ENCODE data around the gene METTL26. TPM values are rescaled to one million over a fixed set of nuclear protein-coding genes. Genes with fewer than 3 reads are reported as not detected.

METTL26 gene
- total and polyA plus RNA-seq, 9 of the 15 experiments (the other 6 are each of a cell fraction or from before 2014, with no cell fraction given): 7.3 to 262 (median 80.9) TPM

GRCh38 chr16:667780-668518 is 31.8 kb upstream of the METTL26 start, which contains the start of gene RHOT2 (continued):
- TF ChIP-seq, protein P1, sequence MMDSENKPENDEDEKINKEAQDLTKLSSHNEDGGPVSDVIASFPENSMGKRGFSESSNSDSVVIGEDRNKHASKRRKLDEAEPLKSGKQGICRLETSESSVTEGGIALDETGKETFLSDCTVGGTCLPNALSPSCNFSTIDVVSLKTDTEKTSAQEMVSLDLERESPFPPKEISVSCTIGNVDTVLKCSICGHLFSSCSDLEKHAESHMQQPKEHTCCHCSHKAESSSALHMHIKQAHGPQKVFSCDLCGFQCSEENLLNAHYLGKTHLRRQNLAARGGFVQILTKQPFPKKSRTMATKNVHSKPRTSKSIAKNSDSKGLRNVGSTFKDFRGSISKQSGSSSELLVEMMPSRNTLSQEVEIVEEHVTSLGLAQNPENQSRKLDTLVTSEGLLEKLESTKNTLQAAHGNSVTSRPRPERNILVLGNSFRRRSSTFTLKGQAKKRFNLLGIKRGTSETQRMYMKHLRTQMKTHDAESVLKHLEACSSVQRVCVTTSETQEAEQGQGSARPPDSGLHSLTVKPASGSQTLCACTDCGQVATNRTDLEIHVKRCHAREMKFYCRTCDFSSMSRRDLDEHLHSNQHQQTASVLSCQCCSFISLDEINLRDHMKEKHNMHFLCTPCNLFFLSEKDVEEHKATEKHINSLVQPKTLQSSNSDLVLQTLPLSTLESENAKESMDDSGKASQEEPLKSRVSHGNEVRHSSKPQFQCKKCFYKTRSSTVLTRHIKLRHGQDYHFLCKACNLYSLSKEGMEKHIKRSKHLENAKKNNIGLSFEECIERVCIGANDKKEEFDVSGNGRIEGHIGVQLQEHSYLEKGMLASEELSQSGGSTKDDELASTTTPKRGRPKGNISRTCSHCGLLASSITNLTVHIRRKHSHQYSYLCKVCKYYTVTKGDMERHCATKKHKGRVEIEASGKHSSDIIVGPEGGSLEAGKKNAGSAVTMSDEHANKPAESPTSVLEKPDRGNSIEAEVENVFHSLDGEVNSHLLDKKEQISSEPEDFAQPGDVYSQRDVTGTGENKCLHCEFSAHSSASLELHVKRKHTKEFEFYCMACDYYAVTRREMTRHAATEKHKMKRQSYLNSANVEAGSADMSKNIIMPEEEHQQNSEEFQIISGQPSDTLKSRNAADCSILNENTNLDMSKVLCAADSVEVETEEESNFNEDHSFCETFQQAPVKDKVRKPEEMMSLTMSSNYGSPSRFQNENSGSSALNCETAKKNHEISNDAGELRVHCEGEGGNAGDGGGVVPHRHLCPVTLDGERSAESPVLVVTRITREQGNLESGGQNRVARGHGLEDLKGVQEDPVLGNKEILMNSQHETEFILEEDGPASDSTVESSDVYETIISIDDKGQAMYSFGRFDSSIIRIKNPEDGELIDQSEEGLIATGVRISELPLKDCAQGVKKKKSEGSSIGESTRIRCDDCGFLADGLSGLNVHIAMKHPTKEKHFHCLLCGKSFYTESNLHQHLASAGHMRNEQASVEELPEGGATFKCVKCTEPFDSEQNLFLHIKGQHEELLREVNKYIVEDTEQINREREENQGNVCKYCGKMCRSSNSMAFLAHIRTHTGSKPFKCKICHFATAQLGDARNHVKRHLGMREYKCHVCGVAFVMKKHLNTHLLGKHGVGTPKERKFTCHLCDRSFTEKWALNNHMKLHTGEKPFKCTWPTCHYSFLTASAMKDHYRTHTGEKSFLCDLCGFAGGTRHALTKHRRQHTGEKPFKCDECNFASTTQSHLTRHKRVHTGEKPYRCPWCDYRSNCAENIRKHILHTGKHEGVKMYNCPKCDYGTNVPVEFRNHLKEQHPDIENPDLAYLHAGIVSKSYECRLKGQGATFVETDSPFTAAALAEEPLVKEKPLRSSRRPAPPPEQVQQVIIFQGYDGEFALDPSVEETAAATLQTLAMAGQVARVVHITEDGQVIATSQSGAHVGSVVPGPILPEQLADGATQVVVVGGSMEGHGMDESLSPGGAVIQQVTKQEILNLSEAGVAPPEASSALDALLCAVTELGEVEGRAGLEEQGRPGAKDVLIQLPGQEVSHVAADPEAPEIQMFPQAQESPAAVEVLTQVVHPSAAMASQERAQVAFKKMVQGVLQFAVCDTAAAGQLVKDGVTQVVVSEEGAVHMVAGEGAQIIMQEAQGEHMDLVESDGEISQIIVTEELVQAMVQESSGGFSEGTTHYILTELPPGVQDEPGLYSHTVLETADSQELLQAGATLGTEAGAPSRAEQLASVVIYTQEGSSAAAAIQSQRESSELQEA (IDR thresholded peaks at IDR 0.05; ENCODE audit: low read depth): no peak
- TF ChIP-seq ZNF76 (CRISPR knock-in tag; IDR thresholded peaks at IDR 0.05; ENCODE audit: borderline replicate concordance) (no peak), STAG1 (CRISPR knock-in tag; IDR thresholded peaks at IDR 0.05; ENCODE audit: borderline replicate concordance) (no peak), CEBPZ (IDR thresholded peaks at IDR 0.05; ENCODE audit: borderline replicate concordance, low read depth, low read length) (no peak), EGR1 (conservative IDR thresholded peaks at IDR 0.05) (peak; percentile 80), NR0B1 (IDR thresholded peaks at IDR 0.05; ENCODE audit: partially characterized antibody) (no peak), USF2 (CRISPR knock-in tag; IDR thresholded peaks at IDR 0.05) (no peak), MCM2 (IDR thresholded peaks at IDR 0.05; ENCODE audit: low read depth) (no peak), ZNF780A (CRISPR knock-in tag; IDR thresholded peaks at IDR 0.05) (no peak), THRA (IDR thresholded peaks at IDR 0.05) (no peak)
